IgD-negative memory B cell (primary cell): ENCODE measurements around the gene DEF6. TPM values are rescaled to one million over a fixed set of nuclear protein-coding genes. Genes with fewer than 3 reads are reported as not detected.
A peak's percentile ranks its signal among the peaks of the same experiment; 100 is the strongest.

Experiments
- H3K27ac Mint-ChIP-seq, 3 donors: one replicate each; pipeline ENCODE4 v1.8.0; 2020 to 2022; ENCODE audit warnings: mild to moderate bottlenecking in 3 of 3, mixed read lengths in 3 of 3, moderate library complexity in 1 of 3
- H3K27me3 Mint-ChIP-seq: one replicate; pipeline ENCODE4 v1.8.0; 2021; ENCODE audit warnings: mixed read lengths
- H3K36me3 Mint-ChIP-seq: one replicate; pipeline ENCODE4 v1.8.0; 2020; ENCODE audit warnings: mild to moderate bottlenecking, mixed read lengths
- H3K4me1 Mint-ChIP-seq, 3 donors: one replicate each; pipeline ENCODE4 v1.8.0; 2020 to 2022; ENCODE audit warnings: mixed read lengths in 3 of 3, mild to moderate bottlenecking in 1 of 3
- H3K4me3 Mint-ChIP-seq, 4 donors: one replicate each; pipeline ENCODE4 v1.8.0; 2020 to 2022; ENCODE audit warnings: mild to moderate bottlenecking in 4 of 4, mixed read lengths in 4 of 4, moderate library complexity in 3 of 4
- H3K9me3 Mint-ChIP-seq, 3 donors: one replicate each; pipeline ENCODE4 v1.8.0; 2020 to 2021; ENCODE audit warnings: mixed read lengths in 3 of 3, mild to moderate bottlenecking in 1 of 3
- polyA plus RNA-seq: library from polyadenylated mRNA; unstranded; fragments of 300-500 nt; fragmentation: Illumina TruSeq; gene quantifications from one replicate; pipeline ENCODE4 v1.2.3, GENCODE V29; 2021

The DEF6 gene
- 122 TPM for polyA plus RNA-seq

GRCh38 chr6:35297601-35298481 is at the start of gene DEF6:
TSS of gene DEF6 (plus strand) at chr6:35297818. CDS start at chr6:35297857, 39 bp downstream.
- Mint-ChIP-seq H3K4me3 (peak within 1 kb of the TSS; percentile 84 to 92 (median 88)), H3K27ac (peak within 1 kb of the TSS; percentile 82 to 85 (median 84)), H3K9me3 (no peaks in the 10 kb centered on the region), H3K4me1 (peaks cover 24 to 39% (median 35%) of the 10 kb centered on the region in 3 donors), H3K27me3 (no peaks in the 10 kb centered on the region), H3K36me3 (peaks cover 1% of the 10 kb centered on the region)

- H3K27me3 Mint-ChIP-seq = no peaks in the 10 kb centered on the region
- H3K4me1 Mint-ChIP-seq = peaks cover 7 to 14% (median 11%) of the 10 kb centered on the region in 3 donors
- peaks cover 3% of the 10 kb centered on the region for H3K36me3 Mint-ChIP-seq
- H3K27ac Mint-ChIP-seq = no peak overlapping the region
- no peak overlapping the region for H3K4me3 Mint-ChIP-seq
- no peaks in the 10 kb centered on the region for H3K9me3 Mint-ChIP-seq
These were observed 49.3 kb upstream of the DEF6 start for GRCh38 chr6:35248300-35248699.

GRCh38 chr6:35248965-35249364 is 48.7 kb upstream of the DEF6 start:
- Mint-ChIP-seq H3K9me3 (no peaks in the 10 kb centered on the region), H3K36me3 (peaks cover 3% of the 10 kb centered on the region), H3K27me3 (no peaks in the 10 kb centered on the region), H3K4me3 (no peak overlapping the region), H3K4me1 (peaks cover 7 to 15% (median 11%) of the 10 kb centered on the region in 3 donors), H3K27ac (no peak overlapping the region)

GRCh38 chr6:35251949-35252348 is 45.7 kb upstream of the DEF6 start:
- H3K4me1 Mint-ChIP-seq = peaks cover 7 to 15% (median 11%) of the 10 kb centered on the region in 3 donors
- no peak overlapping the region for H3K4me3 Mint-ChIP-seq

GRCh38 chr6:35253249-35253648 is 44.4 kb upstream of the DEF6 start:
- Mint-ChIP-seq H3K27me3 (no peaks in the 10 kb centered on the region), H3K27ac (no peak overlapping the region), H3K36me3 (no peaks in the 10 kb centered on the region), H3K4me1 (peaks cover 5 to 15% (median 8%) of the 10 kb centered on the region in 3 donors), H3K9me3 (no peaks in the 10 kb centered on the region), H3K4me3 (peak overlapping the region in 1 of 4 donors; percentile 52)

More at GRCh38 chr6:35251949-35252348, 45.7 kb upstream of the DEF6 start:
- Mint-ChIP-seq H3K27me3 (no peaks in the 10 kb centered on the region), H3K36me3 (no peaks in the 10 kb centered on the region), H3K9me3 (no peaks in the 10 kb centered on the region), H3K27ac (no peak overlapping the region)

GRCh38 chr6:35258336-35258735 is 39.3 kb upstream of the DEF6 start:
- Mint-ChIP-seq H3K4me1 (peaks cover 18 to 43% (median 36%) of the 10 kb centered on the region in 3 donors), H3K4me3 (peak overlapping the region; percentile 90 to 100 (median 98)), H3K9me3 (no peaks in the 10 kb centered on the region)

GRCh38 chr6:35258858-35259193 is 38.8 kb upstream of the DEF6 start:
- Mint-ChIP-seq H3K9me3 (no peaks in the 10 kb centered on the region), H3K4me1 (peaks cover 18 to 44% (median 38%) of the 10 kb centered on the region in 3 donors)

More at GRCh38 chr6:35258336-35258735, 39.3 kb upstream of the DEF6 start:
- no peaks in the 10 kb centered on the region for H3K27me3 Mint-ChIP-seq
- peak overlapping the region; percentile 96 to 97 (median 96) for H3K27ac Mint-ChIP-seq
- no peaks in the 10 kb centered on the region for H3K36me3 Mint-ChIP-seq

GRCh38 chr6:35259194-35259947 is 38.2 kb upstream of the DEF6 start, which contains the start of gene ZNF76:
TSS of gene ZNF76 (plus strand) at chr6:35259735. CDS start at chr6:35281152, 21,417 bp downstream.
- Mint-ChIP-seq H3K9me3 (no peaks in the 10 kb centered on the region), H3K4me1 (peaks cover 24 to 49% (median 43%) of the 10 kb centered on the region in 3 donors), H3K36me3 (no peaks in the 10 kb centered on the region), H3K4me3 (peak within 1 kb of the TSS; percentile 90 to 100 (median 98)), H3K27ac (peak within 1 kb of the TSS; percentile 96 to 97 (median 96)), H3K27me3 (peaks cover 2% of the 10 kb centered on the region)

More at GRCh38 chr6:35258858-35259193, 38.8 kb upstream of the DEF6 start:
- Mint-ChIP-seq H3K27me3 (no peaks in the 10 kb centered on the region), H3K36me3 (no peaks in the 10 kb centered on the region), H3K4me3 (peak overlapping the region; percentile 90 to 100 (median 98)), H3K27ac (peak overlapping the region; percentile 96 to 97 (median 96))

GRCh38 chr6:35259948-35260590 is 37.5 kb upstream of the DEF6 start:
- H3K27ac Mint-ChIP-seq = peak overlapping the region; percentile 94 to 96 (median 96)
- H3K4me1 Mint-ChIP-seq = peaks cover 27 to 51% (median 49%) of the 10 kb centered on the region in 3 donors
- H3K9me3 Mint-ChIP-seq = no peaks in the 10 kb centered on the region
- peak overlapping the region; percentile 82 to 100 (median 90) for H3K4me3 Mint-ChIP-seq
- H3K27me3 Mint-ChIP-seq = peaks cover 2% of the 10 kb centered on the region
- no peaks in the 10 kb centered on the region for H3K36me3 Mint-ChIP-seq

- Mint-ChIP-seq H3K9me3 (no peaks in the 10 kb centered on the region), H3K36me3 (no peaks in the 10 kb centered on the region), H3K27me3 (peaks cover 2% of the 10 kb centered on the region), H3K4me3 (peak overlapping the region; percentile 82 to 100 (median 90)), H3K27ac (peak overlapping the region; percentile 94 to 96 (median 96)), H3K4me1 (peaks cover 32 to 56% (median 53%) of the 10 kb centered on the region in 3 donors)
These were observed 36.7 kb upstream of the DEF6 start for GRCh38 chr6:35260591-35261570.

GRCh38 chr6:35262596-35262995 is 35.0 kb upstream of the DEF6 start:
- Mint-ChIP-seq H3K27ac (peak overlapping the region in 2 of 3 donors; percentile 25 to 96), H3K9me3 (no peaks in the 10 kb centered on the region), H3K4me1 (peaks cover 33 to 54% (median 52%) of the 10 kb centered on the region in 3 donors), H3K36me3 (no peaks in the 10 kb centered on the region), H3K4me3 (peak overlapping the region in 1 of 4 donors; percentile 90), H3K27me3 (peaks cover 2% of the 10 kb centered on the region)

- Mint-ChIP-seq H3K27ac (peak overlapping the region in 1 of 3 donors; percentile 96), H3K27me3 (peaks cover 2% of the 10 kb centered on the region), H3K9me3 (no peaks in the 10 kb centered on the region), H3K36me3 (no peaks in the 10 kb centered on the region), H3K4me1 (peaks cover 29 to 53% (median 47%) of the 10 kb centered on the region in 3 donors), H3K4me3 (peak overlapping the region in 1 of 4 donors; percentile 63)
These were observed 32.9 kb upstream of the DEF6 start for GRCh38 chr6:35264550-35265274.

GRCh38 chr6:35265523-35265922 is 32.1 kb upstream of the DEF6 start:
- H3K9me3 Mint-ChIP-seq = no peaks in the 10 kb centered on the region
- peaks cover 25 to 47% (median 42%) of the 10 kb centered on the region in 3 donors for H3K4me1 Mint-ChIP-seq
- no peaks in the 10 kb centered on the region for H3K36me3 Mint-ChIP-seq
- no peak overlapping the region for H3K4me3 Mint-ChIP-seq
- peaks cover 2% of the 10 kb centered on the region for H3K27me3 Mint-ChIP-seq
- peak overlapping the region in 1 of 3 donors; percentile 41 for H3K27ac Mint-ChIP-seq
